HCT116 (cell line): ENCODE measurements around the gene GOLGA8K.
"Not testable (repeated sequence)": the region's sequence is repeated elsewhere in the genome, so short reads cannot be mapped to it uniquely, and the experiment has no call there.

Experiments used
- CEBPB ChIP-seq: IDR thresholded peaks from 2 replicates; pipeline ENCODE4 v1.6.1; 2012; ENCODE audit warnings: low read depth
- ELF1 ChIP-seq: IDR thresholded peaks from 2 replicates; pipeline ENCODE4 v1.6.1; 2012; ENCODE audit warnings: low read depth, borderline replicate concordance
- EZH2 ChIP-seq: fragments of 200-600 bp; sonication (generic); IDR thresholded peaks from 2 replicates; pipeline ENCODE4 v1.6.1; 2017; ENCODE audit warnings: antibody characterized with exemption, mixed run types
- JUND ChIP-seq: IDR thresholded peaks from 2 replicates; pipeline ENCODE4 v1.6.1; 2012
- POLR2A ChIP-seq: IDR thresholded peaks from 2 replicates; pipeline ENCODE4 v1.7.0; 2011; ENCODE audit warnings: borderline replicate concordance; ENCODE audit not compliant: insufficient read depth, insufficient read length; ENCODE audit errors: extremely low read depth
- ZNF274 ChIP-seq: fragments of 200-500 bp; sonication (Bioruptor generic); IDR thresholded peaks from 2 replicates; pipeline ENCODE4 v1.6.1; 2014; ENCODE audit warnings: mild to moderate bottlenecking, low read depth, low read length, inconsistent platforms
- TF ChIP-seq, protein P1 (sequence below), 3 experiments: fragments of 200-600 bp in 1 of 3; sonication (generic) in 1 of 3; IDR thresholded peaks in 2 of 3; conservative IDR thresholded peaks in 1 of 3; 2 replicates each; pipeline ENCODE4 v1.5.1; 2012 to 2017; ENCODE audit warnings: low read depth in 2 of 3, low read length in 2 of 3, antibody characterized with exemption in 1 of 3, borderline replicate concordance in 1 of 3, control low read depth in 1 of 3, mild to moderate bottlenecking in 1 of 3, mixed read lengths in 1 of 3, mixed run types in 1 of 3, moderate library complexity in 1 of 3; ENCODE audit not compliant: insufficient read depth in 1 of 3
- TF ChIP-seq, protein P2 (sequence below): IDR thresholded peaks from 2 replicates; pipeline ENCODE4 v1.6.1; 2012
- TF ChIP-seq, protein P3 (sequence below): IDR thresholded peaks from 2 replicates; pipeline ENCODE4 v1.6.1; 2011; ENCODE audit warnings: mild to moderate bottlenecking, low read length, moderate library complexity; ENCODE audit not compliant: insufficient replicate concordance; ENCODE audit errors: extremely low read depth

DNA sequence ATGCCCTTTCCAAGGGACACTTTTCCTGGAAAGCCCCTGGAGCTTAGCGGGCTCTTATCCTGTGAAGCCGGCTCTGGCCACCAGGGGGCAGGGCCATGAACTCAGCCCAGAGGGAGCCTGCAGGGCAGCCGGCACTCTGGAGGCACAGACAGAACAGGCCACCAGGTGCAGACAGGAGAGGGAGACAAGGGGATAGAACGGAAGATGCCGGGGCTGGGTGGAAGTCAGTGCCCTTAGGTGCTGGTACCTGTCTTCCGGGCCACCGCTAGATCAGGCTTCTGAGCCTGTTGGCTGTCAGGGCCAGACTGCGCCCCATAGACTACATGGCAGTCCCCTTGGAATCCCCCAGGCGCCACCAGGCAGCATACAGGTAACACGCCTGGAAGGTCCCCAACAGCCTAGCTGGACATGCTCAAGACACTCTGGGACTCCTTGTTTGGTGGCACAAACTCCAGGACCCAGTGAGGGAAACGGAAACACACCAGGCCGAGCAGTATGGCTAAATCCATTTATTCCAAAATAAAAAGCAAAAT lies 37.4 kb upstream of the GOLGA8K start:
- TF ChIP-seq JUND, EZH2, POLR2A, CEBPB, ELF1, ZNF274: not testable (repeated sequence)
- TF ChIP-seq, protein P1, sequence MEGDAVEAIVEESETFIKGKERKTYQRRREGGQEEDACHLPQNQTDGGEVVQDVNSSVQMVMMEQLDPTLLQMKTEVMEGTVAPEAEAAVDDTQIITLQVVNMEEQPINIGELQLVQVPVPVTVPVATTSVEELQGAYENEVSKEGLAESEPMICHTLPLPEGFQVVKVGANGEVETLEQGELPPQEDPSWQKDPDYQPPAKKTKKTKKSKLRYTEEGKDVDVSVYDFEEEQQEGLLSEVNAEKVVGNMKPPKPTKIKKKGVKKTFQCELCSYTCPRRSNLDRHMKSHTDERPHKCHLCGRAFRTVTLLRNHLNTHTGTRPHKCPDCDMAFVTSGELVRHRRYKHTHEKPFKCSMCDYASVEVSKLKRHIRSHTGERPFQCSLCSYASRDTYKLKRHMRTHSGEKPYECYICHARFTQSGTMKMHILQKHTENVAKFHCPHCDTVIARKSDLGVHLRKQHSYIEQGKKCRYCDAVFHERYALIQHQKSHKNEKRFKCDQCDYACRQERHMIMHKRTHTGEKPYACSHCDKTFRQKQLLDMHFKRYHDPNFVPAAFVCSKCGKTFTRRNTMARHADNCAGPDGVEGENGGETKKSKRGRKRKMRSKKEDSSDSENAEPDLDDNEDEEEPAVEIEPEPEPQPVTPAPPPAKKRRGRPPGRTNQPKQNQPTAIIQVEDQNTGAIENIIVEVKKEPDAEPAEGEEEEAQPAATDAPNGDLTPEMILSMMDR (IDR thresholded peaks at IDR 0.05 in 2 of 3, conservative IDR thresholded peaks at IDR 0.05 in 1 of 3; ENCODE audit: borderline replicate concordance in 1 of 3, insufficient read depth in 1 of 3, low read depth in 2 of 3, low read length in 2 of 3): not testable (repeated sequence)
- TF ChIP-seq, protein P2, sequence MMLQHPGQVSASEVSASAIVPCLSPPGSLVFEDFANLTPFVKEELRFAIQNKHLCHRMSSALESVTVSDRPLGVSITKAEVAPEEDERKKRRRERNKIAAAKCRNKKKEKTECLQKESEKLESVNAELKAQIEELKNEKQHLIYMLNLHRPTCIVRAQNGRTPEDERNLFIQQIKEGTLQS: not testable (repeated sequence)
- TF ChIP-seq, protein P3, sequence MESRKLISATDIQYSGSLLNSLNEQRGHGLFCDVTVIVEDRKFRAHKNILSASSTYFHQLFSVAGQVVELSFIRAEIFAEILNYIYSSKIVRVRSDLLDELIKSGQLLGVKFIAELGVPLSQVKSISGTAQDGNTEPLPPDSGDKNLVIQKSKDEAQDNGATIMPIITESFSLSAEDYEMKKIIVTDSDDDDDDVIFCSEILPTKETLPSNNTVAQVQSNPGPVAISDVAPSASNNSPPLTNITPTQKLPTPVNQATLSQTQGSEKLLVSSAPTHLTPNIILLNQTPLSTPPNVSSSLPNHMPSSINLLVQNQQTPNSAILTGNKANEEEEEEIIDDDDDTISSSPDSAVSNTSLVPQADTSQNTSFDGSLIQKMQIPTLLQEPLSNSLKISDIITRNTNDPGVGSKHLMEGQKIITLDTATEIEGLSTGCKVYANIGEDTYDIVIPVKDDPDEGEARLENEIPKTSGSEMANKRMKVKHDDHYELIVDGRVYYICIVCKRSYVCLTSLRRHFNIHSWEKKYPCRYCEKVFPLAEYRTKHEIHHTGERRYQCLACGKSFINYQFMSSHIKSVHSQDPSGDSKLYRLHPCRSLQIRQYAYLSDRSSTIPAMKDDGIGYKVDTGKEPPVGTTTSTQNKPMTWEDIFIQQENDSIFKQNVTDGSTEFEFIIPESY: not testable (repeated sequence)
